HEK293 (cell line): Measurements from ENCODE around the gene SEMA6A.

Experiments used
- CTCF ChIA-PET: fragments of 350-600 bp; formaldehyde crosslinking; extraction: SDS; loops from one replicate; lab custom pipeline; 2021; ENCODE audit warnings: antibody characterized with exemption; lab: Yijun Ruan, JAX
- POLR2A ChIA-PET: fragments of 300-600 bp; formaldehyde crosslinking; extraction: SDS; loops from one replicate; lab custom pipeline; 2020; ENCODE audit warnings: antibody characterized with exemption, inconsistent platforms; lab: Yijun Ruan, JAX
- H3K27ac ChIP-seq: fragments of 200-500 bp; sonication (Bioruptor generic); 2 replicates; pipeline ENCODE4 v1.5.1; 2014; ENCODE audit warnings: low read depth, low read length, control low read depth, inconsistent platforms; ENCODE audit errors: extremely low read depth
- H3K36me3 ChIP-seq, 2 experiments: fragments of 200-500 bp in 1 of 2; sonication (Bioruptor generic) in 1 of 2; 1 replicate in 1 of 2; 2 replicates in 1 of 2; pipeline ENCODE4 v1.5.1; 2014 to 2017; ENCODE audit warnings: inconsistent platforms in 2 of 2, low read length in 2 of 2; ENCODE audit not compliant: control insufficient read depth in 2 of 2, insufficient read depth in 1 of 2
- H3K4me1 ChIP-seq: fragments of 200-500 bp; sonication (Bioruptor generic); 2 replicates; pipeline ENCODE4 v1.5.1; 2014; ENCODE audit warnings: mild to moderate bottlenecking, low read length, inconsistent platforms; ENCODE audit not compliant: control insufficient read depth, insufficient read depth
- H3K4me3 ChIP-seq: 2 replicates; pipeline ENCODE4 v1.5.1; 2011; ENCODE audit warnings: low read depth, mild to moderate bottlenecking, control low read depth, low read length, moderate library complexity
- H3K9me3 ChIP-seq: fragments of 200-500 bp; sonication (Bioruptor generic); 2 replicates; pipeline ENCODE4 v1.5.1; 2014; ENCODE audit warnings: low read depth, low read length, inconsistent platforms; ENCODE audit not compliant: control insufficient read depth, insufficient read depth
- EGR2 ChIP-seq: fragments of 450-650 bp; formaldehyde crosslinking; IDR thresholded peaks from 2 replicates; pipeline ENCODE4 v1.5.1; 2016; ENCODE audit warnings: low read depth, missing biosample characterization, missing genetic modification characterization
- GLI4 ChIP-seq: fragments of 450-650 bp; formaldehyde crosslinking; IDR thresholded peaks from 2 replicates; pipeline ENCODE4 v1.5.1; 2016; ENCODE audit warnings: missing biosample characterization, missing genetic modification characterization
- GLIS1 ChIP-seq: fragments of 450-650 bp; formaldehyde crosslinking; IDR thresholded peaks from 2 replicates; pipeline ENCODE4 v1.5.1; 2016; ENCODE audit warnings: missing biosample characterization, missing genetic modification characterization
- MEIS1 ChIP-seq: sonication (generic); formaldehyde crosslinking; IDR thresholded peaks from 2 replicates; pipeline ENCODE4 v1.8.1; 2022; ENCODE audit warnings: missing genetic modification reagents, mild to moderate bottlenecking, borderline replicate concordance
- SCRT2 ChIP-seq: fragments of 450-650 bp; formaldehyde crosslinking; IDR thresholded peaks from 2 replicates; pipeline ENCODE4 v1.5.1; 2016; ENCODE audit warnings: missing biosample characterization, missing genetic modification characterization
- ZBTB7A ChIP-seq: fragments of 450-650 bp; formaldehyde crosslinking; IDR thresholded peaks from 2 replicates; pipeline ENCODE4 v1.5.1; 2016; ENCODE audit warnings: low read depth, missing biosample characterization, missing genetic modification characterization
- ZBTB8A ChIP-seq: fragments of 450-650 bp; formaldehyde crosslinking; IDR thresholded peaks from 2 replicates; pipeline ENCODE4 v1.5.1; 2016; ENCODE audit warnings: missing biosample characterization, missing genetic modification characterization
- ZEB2 ChIP-seq: fragments of 450-650 bp; formaldehyde crosslinking; IDR thresholded peaks from 2 replicates; pipeline ENCODE4 v1.5.1; 2016; ENCODE audit warnings: missing biosample characterization, missing genetic modification characterization
- ZNF10 ChIP-seq: fragments of 450-650 bp; formaldehyde crosslinking; IDR thresholded peaks from 2 replicates; pipeline ENCODE4 v1.5.1; 2017; ENCODE audit warnings: missing biosample characterization, missing genetic modification characterization
- ZNF112 ChIP-seq: fragments of 450-650 bp; formaldehyde crosslinking; IDR thresholded peaks from 2 replicates; pipeline ENCODE4 v1.5.0; 2017; ENCODE audit warnings: missing biosample characterization, missing genetic modification characterization
- ZNF23 ChIP-seq: fragments of 450-650 bp; formaldehyde crosslinking; IDR thresholded peaks from 2 replicates; pipeline ENCODE4 v1.5.1; 2016; ENCODE audit warnings: missing biosample characterization, missing genetic modification characterization, borderline replicate concordance
- ZNF292 ChIP-seq: fragments of 450-650 bp; formaldehyde crosslinking; IDR thresholded peaks from 2 replicates; pipeline ENCODE4 v1.5.1; 2016; ENCODE audit warnings: low read depth, missing biosample characterization, missing genetic modification characterization, borderline replicate concordance
- ZNF571 ChIP-seq: fragments of 450-650 bp; formaldehyde crosslinking; IDR thresholded peaks from 2 replicates; pipeline ENCODE4 v1.5.0; 2017; ENCODE audit warnings: missing biosample characterization, missing genetic modification characterization
- ZNF596 ChIP-seq: fragments of 450-650 bp; IDR thresholded peaks from 2 replicates; pipeline ENCODE4 v1.5.0; 2018; ENCODE audit warnings: missing biosample characterization, mild to moderate bottlenecking, missing genetic modification characterization, moderate library complexity
- ZNF660 ChIP-seq: fragments of 450-650 bp; IDR thresholded peaks from 2 replicates; pipeline ENCODE4 v1.5.1; 2018; ENCODE audit warnings: missing biosample characterization, mild to moderate bottlenecking, missing genetic modification characterization
- TF ChIP-seq, protein P1 (sequence below): fragments of 450-650 bp; formaldehyde crosslinking; IDR thresholded peaks from 2 replicates; pipeline ENCODE4 v1.5.1; 2016; ENCODE audit warnings: missing biosample characterization, missing genetic modification characterization
- TF ChIP-seq, protein P2 (sequence below): fragments of 450-650 bp; formaldehyde crosslinking; optimal IDR thresholded peaks from 2 replicates; pipeline ENCODE3; 2016; ENCODE audit warnings: missing biosample characterization, mild to moderate bottlenecking, missing genetic modification characterization
- TF ChIP-seq, protein P3 (sequence below): fragments of 450-650 bp; formaldehyde crosslinking; IDR thresholded peaks from 2 replicates; pipeline ENCODE4 v1.5.1; 2017; ENCODE audit warnings: missing biosample characterization, missing genetic modification characterization
- TF ChIP-seq, protein P4 (sequence below): fragments of 450-650 bp; formaldehyde crosslinking; IDR thresholded peaks from 2 replicates; pipeline ENCODE4 v1.5.1; 2016; ENCODE audit warnings: missing biosample characterization, missing genetic modification characterization, low read depth

The SEMA6A gene

DNA sequence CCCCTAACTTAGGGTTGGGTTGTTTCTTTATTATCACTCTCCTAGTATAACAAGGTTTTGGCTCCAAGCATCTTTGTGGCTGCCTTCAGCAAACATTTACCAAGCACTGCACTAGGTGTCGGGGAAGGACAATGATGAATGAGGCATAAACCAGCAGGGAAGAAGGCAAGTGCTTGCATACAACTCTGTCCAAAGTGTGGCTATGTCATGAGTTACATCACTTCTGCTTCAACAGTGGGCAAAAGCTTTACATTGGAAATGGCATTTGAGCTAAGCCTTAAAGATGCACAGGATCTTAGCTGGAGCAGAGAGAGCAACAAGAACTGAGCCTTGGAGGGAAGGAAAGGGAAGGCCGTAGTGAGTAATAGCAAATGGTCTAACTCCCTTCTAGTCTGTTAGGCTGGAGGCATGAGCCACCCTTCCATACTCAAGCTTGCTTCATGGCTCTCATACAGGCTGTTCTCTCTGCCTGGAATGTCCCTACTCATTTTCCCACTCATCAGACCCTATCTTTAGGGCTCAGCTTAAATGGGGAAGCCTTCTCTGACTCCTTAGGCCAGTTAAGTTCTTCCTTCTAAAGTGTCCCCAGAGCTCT, 121.8 kb downstream of the SEMA6A start (continued):
- TF ChIP-seq, protein P1, sequence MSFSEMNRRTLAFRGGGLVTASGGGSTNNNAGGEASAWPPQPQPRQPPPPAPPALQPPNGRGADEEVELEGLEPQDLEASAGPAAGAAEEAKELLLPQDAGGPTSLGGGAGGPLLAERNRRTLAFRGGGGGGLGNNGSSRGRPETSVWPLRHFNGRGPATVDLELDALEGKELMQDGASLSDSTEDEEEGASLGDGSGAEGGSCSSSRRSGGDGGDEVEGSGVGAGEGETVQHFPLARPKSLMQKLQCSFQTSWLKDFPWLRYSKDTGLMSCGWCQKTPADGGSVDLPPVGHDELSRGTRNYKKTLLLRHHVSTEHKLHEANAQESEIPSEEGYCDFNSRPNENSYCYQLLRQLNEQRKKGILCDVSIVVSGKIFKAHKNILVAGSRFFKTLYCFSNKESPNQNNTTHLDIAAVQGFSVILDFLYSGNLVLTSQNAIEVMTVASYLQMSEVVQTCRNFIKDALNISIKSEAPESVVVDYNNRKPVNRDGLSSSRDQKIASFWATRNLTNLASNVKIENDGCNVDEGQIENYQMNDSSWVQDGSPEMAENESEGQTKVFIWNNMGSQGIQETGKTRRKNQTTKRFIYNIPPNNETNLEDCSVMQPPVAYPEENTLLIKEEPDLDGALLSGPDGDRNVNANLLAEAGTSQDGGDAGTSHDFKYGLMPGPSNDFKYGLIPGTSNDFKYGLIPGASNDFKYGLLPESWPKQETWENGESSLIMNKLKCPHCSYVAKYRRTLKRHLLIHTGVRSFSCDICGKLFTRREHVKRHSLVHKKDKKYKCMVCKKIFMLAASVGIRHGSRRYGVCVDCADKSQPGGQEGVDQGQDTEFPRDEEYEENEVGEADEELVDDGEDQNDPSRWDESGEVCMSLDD, result no peak
- TF ChIP-seq ZNF660 (tag by site-specific recombination) (0 out of 2 replicates have a peak, but pooled peaks have one; percentile 16), SCRT2 (peak; percentile 32; the same call in 1 of the 2 replicates), ZNF23 (tag by site-specific recombination) (no peak), ZBTB7A (tag by site-specific recombination) (no peak), ZNF112 (tag by site-specific recombination) (no peak)

DNA sequence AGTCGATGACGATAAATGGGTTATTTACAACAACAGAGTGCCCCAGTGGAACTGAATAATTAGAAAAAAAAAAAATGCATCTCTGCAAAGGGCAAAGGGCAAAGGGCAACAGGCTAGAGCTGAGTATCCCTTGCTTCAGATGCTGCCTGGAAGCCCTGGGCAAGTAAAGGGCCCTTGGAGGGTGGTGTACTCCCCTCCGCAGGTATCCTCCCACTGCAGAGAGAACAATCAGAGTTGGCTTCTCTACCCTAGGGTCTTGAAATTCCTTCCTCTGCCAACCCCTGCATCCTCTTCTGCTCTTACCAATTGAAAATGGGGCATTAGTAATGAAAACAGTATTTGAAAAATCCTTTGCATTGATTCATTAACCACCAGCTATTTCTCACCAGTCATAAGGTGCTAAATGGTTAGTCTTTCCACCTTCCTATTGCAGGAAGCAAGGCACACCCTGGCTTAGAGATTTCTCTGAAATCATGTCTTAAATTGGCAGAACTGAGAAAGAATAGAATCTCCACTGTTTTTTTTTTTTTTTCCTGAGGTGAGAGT, 122.6 kb downstream of the SEMA6A start:
- no peak overlapping the region for H3K27ac ChIP-seq
- CTCF ChIA-PET, result interaction anchor here (1.0 kb wide), 1 partner anchor 46 kb away, joined by 3 read pairs; no protein-coding TSS in a partner anchor

DNA sequence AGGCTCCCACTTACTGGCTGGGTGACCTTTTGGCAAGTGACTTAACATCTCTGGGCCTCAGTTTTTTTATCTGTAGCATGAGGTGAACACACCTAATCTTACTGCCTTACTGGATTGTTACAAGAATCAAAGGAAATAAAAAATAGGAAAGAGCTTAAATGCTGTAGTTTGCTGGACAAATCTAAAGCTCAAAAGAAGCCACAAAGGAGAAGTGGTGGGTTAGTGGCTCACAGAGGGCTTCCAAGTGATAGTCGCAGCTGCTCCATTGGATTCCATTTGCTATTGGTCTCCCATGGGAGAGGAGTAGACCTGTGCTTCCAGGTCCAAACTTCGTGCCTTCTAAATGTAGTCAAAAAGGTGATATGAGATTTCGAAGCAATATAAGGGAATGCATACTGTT, 123.6 kb downstream of the SEMA6A start:
- Histone ChIP-seq H3K9me3 (no peaks in the 10 kb centered on the region), H3K4me3 (no peak overlapping the region), H3K27ac (no peak overlapping the region), H3K36me3 (peaks cover 0 to 29% of the 10 kb centered on the region in 2 experiments; a peak in 1 of 3 replicates), H3K4me1 (peaks cover 39% of the 10 kb centered on the region)
- POLR2A ChIA-PET, result no interaction called here
- TF ChIP-seq ZEB2 (tag by site-specific recombination), result no peak
- TF ChIP-seq ZNF596 (tag by site-specific recombination), result no peak
- no peak for TF ChIP-seq GLI4 (tag by site-specific recombination)
- TF ChIP-seq, protein P2, sequence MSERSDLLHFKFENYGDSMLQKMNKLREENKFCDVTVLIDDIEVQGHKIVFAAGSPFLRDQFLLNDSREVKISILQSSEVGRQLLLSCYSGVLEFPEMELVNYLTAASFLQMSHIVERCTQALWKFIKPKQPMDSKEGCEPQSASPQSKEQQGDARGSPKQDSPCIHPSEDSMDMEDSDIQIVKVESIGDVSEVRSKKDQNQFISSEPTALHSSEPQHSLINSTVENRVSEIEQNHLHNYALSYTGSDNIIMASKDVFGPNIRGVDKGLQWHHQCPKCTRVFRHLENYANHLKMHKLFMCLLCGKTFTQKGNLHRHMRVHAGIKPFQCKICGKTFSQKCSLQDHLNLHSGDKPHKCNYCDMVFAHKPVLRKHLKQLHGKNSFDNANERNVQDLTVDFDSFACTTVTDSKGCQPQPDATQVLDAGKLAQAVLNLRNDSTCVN (tag by site-specific recombination), result no peak
- no peak for TF ChIP-seq MEIS1 (CRISPR knock-in tag)
- no peak for TF ChIP-seq ZBTB8A
- TF ChIP-seq, protein P3, sequence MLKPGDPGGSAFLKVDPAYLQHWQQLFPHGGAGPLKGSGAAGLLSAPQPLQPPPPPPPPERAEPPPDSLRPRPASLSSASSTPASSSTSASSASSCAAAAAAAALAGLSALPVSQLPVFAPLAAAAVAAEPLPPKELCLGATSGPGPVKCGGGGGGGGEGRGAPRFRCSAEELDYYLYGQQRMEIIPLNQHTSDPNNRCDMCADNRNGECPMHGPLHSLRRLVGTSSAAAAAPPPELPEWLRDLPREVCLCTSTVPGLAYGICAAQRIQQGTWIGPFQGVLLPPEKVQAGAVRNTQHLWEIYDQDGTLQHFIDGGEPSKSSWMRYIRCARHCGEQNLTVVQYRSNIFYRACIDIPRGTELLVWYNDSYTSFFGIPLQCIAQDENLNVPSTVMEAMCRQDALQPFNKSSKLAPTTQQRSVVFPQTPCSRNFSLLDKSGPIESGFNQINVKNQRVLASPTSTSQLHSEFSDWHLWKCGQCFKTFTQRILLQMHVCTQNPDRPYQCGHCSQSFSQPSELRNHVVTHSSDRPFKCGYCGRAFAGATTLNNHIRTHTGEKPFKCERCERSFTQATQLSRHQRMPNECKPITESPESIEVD, result no peak
- TF ChIP-seq ZNF10 (tag by site-specific recombination), result no peak
- TF ChIP-seq, protein P4, sequence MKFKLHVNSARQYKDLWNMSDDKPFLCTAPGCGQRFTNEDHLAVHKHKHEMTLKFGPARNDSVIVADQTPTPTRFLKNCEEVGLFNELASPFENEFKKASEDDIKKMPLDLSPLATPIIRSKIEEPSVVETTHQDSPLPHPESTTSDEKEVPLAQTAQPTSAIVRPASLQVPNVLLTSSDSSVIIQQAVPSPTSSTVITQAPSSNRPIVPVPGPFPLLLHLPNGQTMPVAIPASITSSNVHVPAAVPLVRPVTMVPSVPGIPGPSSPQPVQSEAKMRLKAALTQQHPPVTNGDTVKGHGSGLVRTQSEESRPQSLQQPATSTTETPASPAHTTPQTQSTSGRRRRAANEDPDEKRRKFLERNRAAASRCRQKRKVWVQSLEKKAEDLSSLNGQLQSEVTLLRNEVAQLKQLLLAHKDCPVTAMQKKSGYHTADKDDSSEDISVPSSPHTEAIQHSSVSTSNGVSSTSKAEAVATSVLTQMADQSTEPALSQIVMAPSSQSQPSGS, result no peak
- no peak for TF ChIP-seq GLIS1 (tag by site-specific recombination)
- TF ChIP-seq, all 188 proteins: peak for 0
- CTCF ChIA-PET, result no interaction called here

More for the DNA sequence above, 122.6 kb downstream of the SEMA6A start:
- TF ChIP-seq ZNF571 (no peak), EGR2 (tag by site-specific recombination) (no peak), ZNF292 (tag by site-specific recombination) (no peak)
- Histone ChIP-seq H3K9me3 (no peaks in the 10 kb centered on the region), H3K36me3 (peaks cover 0 to 29% of the 10 kb centered on the region in 2 experiments; a peak in 1 of 3 replicates), H3K4me3 (no peak overlapping the region), H3K4me1 (peaks cover 39% of the 10 kb centered on the region)
- POLR2A ChIA-PET, result no interaction called here
